HG02588 (cell line): Measurements from ENCODE around the gene TUBGCP6.

Experiments used
- ATAC-seq: cut with Tn5 transposase; IDR thresholded peaks from one replicate; pipeline ENCODE4 v1.9.1; 2021; ENCODE audit warnings: mild to moderate bottlenecking, moderate library complexity; ENCODE audit not compliant: unreplicated experiment

The TUBGCP6 gene

DNA sequence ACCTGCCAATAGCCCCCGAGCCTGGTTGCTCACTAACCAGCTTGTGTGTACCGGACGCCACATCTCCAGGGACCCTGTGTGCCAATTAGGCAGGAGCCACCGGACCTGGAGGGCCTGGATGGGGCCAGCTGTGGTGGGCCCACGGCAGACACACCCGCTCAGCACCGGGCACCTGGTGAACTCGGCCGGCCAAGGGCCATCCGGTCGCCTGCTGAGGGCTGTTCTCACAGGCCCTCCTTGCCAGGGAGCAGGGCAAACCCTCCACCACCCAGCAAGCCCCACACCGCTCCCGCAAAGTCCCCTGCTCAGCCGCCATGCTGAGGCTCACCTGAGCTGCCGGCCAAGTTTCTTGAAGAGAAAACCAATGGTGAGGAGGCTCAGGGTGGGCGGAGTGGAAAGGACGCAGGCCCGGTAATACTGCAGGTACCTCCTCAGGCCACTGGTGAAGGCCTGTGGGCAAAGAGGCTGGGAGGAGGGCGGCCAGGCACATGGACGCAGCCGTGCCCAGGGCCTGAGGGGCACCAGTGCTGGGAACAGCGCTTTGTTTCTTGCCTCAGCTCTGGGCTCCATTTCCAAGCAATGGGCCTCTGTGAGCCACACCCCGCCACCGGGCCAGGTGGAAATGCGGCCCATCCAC, 17.1 kb downstream of the TUBGCP6 start:
- ATAC-seq, result no peak

DNA sequence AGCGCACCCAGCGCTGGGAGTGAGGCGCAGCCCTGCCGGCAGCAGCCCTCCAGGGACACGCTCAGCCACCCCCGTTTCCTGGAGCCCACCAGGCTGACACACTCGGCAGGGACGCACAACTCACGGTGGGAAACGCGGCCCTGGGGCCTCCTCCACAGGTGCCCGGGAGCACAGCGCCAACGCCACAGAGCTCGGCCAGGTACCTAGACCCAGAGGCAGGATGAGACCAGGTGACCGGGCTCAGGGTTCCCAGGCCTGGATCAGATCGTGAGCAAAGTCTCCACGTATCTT, 18.0 kb downstream of the TUBGCP6 start:
- no peak for ATAC-seq

DNA sequence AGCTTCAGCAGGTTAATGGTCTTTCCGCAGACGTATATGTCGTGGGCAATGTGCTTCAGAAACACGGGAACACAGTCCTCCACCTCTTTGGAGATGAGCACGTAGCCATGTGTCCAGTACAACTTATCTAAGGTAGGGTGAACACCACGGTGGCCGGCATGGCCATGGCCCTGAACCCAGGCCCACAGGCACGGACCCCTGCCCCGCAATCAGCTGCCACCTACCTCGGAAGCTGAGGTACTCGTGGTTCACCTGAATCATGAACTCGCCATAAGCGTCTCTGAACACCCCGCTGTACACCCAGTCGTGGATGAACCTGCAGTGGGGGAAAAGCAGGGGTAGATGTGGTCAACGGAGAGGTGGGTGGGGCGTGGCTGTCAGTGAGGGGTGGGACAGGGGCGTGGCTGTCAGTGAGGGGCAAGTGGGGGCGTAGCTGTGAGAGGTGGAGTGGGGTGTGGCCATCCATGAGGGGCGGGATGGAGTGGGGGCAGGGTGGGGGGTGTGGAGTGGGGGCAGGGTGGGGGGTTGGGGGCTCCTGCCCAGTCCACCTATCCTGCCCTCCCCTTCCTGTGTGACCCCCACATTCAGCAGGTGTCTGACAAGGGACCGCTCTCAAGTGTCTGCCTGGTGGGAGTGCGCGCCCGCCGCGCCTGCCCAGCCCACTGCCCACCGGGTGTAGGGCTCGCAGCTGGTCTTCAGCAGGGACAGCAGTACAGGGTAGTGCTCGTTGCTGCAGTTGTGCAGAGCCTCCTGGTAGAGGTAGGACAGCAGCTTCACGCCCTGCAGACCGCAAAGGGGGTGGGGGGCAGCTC, 18.6 kb downstream of the TUBGCP6 start:
- no peak for ATAC-seq

DNA sequence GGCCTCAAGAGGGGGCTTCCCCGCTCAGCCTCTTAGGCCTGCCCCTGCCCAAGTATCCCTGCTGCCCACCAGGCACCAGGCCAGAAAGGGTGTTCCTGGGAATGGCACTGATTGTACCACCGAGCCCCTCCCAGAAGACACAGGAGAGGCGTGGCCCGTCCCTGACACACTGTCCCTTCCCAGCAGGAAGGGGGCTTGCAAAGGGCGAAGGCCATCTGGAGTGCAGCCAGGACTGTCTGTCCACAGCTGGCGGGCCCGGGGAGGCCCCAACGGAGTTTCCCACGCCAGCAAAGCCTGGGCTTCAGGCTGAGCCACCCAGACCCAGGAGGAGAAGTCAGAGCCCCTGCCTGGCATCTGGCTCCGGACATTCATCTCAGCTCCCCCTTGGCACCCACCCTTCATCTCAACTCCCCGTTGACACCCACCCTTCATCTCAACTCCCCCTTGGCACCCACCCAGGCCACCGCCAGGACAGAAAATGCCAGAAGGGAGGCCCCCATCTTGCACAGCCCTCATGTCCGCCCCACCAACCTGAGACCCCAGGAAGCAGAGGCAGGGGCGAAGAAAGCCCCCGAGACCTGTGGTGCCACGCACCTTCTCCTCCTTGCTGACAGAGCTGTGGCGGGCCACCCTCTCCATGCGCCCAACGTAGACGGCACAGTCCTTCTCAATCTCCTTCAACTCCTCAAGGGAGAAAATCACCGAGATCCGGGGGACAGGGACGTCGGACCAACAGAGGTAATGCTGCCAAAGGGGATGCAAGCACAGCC, 19.4 kb downstream of the TUBGCP6 start:
- no peak for ATAC-seq

DNA sequence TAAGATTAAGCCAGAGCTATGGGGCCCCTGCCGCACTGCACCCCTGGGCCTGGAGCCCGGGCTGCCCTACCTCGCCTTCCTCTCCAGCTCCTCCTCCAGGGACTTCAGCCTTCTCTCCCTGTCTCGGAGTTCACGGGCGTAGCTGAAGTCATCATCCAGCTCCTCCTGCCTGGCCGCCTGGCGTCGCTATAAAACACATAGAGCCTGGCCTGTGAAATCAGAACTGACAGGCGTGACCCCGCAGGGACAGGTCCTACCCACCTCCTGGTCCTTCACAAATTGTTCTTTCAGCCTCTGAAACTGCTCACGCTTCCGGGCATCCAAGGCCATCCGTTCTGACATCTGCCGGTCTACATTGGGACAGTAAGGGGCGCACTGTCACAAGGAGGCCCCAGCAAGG, 20.8 kb downstream of the TUBGCP6 start:
- ATAC-seq, result no peak

DNA sequence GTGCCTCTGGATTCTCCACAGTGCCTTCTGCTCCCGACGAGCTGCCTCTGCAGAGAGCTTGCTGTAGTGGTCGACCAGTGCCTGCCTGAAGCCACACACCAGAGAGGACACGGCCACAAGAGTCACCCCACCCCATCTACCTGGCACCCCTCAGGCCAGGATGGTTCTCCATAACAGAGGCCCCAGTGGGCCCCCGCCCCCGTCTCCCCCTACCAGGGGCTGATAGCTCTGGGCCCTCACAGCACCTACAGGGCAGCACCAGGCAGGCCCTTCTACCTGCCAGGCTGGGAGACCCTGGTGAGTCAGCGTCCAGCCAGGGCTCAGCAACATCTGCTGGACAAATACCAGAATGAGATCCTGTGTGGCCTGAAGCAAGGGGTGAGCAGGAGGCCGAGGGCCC, 22.3 kb downstream of the TUBGCP6 start:
- ATAC-seq, result no peak

DNA sequence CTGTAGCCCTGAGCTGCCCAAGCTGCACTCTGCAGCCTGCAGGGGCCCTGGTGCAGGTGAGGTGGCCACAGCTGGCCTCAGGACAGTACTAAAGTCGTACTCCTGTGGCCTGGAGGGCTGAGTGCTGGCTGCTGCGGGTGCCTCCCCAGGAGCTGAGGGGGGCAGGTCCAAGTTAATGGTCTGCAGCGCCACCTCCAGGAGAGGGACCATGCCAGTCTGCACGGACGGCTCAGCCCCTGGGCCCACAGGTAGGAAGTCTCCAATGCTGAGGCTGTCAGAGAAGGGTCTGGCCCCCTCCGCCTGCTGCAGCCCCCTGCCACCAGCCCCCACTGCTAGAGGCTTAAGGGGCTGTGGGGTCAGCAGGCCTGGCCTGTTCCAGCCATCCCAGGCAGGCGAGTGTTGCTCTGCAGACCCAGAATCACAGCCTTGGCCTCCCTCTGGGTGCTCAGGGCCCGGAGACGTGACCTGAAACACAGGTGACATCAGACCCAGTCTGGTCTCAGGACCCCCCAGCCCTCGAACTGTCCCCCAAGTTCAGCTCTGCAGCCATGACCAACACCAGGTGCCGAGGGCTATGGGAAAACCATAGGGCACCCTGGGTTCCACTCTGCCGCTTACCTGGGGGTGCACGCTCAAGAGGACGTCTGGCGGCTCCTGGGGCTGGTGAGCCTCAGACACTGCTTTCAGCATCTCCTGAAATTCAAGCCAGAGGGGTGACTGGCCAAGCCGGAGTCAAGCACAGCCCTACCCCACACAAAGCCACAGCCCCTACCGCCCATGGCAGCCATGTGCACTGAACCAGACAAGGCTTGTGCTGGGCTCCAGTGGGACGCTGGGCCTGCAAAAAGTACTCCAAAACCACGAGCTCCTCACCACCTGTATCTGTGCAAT, 23.2 kb downstream of the TUBGCP6 start:
- ATAC-seq, result no peak

DNA sequence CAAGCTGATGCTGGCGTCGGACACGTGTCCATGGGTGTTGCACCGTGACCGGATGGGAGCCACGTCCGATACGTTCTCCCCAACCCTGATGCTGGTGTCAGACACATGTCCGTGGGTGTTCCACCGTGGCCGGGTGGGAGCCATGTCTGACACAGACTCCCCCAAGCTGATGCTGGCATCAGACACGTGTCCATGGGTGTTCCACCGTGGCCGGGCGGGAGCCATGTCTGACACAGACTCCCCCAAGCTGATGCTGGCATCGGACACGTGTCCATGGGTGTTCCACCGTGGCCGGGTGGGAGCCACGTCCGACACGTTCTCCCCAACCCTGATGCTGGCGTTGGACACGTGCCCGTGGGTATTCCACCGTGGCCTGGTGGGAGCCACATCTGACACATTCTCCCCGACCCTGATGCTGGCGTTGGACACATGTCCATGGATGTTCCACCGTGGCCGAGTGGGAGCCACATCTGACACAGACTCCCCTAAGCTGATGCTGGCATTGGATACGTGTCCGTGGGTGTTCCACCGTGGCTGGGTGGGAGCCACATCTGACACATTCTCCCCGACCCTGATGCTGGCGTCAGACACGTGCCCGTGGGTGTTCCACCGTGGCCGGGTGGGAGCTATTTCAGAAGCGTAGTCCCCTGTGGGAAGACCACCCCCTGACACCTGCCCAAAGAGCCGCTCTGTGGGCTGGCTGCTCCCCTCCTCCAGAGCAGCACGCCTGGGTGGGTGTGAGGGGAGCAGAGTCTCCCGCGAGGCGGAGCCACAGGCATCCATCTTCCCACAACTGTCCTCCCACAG, 24.0 kb downstream of the TUBGCP6 start:
- ATAC-seq, result no peak

DNA sequence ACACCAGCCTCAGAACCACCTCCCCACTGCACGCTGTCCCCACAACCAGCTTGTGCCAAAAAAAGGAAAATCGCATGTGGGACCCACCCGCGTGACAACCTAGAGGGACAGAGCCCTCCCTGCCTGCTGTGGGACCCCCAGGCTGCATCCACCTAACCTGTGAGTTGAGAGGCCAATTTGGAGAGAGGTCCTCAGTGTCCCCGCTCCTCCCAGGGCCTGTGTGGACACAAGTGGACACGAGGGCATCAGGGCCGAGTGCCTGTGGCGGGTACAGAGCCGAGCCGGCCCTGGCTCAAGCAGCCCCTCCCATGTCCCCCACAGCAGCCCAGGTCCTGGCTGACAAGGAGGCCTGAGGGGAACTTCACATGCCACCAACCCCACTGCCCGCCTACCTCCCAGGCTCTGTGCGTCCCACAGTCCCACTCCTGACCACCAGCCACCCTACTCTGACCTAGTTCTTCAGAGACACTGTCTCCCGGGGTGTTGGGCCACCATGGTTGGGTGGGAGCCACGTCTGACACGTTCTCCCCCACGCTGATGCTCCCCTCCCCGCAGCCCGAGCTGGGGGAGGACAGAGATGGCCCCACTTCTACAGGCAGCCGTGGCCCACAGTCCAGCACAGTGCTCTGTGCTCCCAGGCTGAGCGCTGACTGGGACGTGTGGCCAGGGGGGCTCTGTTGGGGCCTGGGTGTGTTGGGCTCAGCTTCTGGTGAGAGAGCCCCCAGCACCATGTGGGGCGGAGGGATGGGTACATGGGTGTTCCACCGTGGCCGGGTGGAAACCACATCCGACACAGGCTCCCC, 24.8 kb downstream of the TUBGCP6 start:
- no peak for ATAC-seq

DNA sequence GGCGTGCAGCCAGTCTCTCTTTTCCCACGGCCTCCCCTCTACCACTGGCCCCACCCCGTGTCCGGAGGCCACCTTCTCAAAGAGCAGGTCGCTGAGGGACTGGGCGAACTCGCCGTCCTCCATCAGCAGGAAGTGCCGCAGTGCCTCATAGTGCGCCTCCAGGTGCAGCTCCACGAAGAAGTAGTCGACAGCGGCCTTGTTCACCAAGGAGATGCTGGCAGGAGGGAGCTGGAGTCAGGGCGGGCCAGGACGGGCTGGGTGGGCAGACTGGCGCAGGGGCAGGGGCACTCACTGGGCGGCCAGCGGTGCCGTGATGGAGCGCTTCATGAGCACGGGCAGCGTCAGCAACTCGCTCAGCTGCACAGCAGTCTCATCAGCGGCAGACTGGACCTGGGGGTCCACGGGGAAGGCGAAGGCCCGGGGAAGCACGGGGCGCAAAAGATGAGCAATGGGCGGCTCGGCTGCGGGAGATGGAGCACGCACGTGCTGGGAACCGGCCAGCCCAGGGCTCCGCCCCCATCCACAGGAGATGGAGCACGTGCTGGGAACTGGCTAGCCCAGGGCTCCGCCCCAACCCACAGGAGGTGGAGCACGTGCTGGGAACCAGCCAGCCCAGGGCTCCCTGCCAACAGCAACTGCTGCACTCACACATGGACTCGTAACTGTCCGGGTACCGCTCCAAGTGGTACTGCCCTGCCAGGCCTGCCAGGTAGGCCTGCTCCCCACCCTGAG, 25.7 kb downstream of the TUBGCP6 start:
- ATAC-seq, result no peak

DNA sequence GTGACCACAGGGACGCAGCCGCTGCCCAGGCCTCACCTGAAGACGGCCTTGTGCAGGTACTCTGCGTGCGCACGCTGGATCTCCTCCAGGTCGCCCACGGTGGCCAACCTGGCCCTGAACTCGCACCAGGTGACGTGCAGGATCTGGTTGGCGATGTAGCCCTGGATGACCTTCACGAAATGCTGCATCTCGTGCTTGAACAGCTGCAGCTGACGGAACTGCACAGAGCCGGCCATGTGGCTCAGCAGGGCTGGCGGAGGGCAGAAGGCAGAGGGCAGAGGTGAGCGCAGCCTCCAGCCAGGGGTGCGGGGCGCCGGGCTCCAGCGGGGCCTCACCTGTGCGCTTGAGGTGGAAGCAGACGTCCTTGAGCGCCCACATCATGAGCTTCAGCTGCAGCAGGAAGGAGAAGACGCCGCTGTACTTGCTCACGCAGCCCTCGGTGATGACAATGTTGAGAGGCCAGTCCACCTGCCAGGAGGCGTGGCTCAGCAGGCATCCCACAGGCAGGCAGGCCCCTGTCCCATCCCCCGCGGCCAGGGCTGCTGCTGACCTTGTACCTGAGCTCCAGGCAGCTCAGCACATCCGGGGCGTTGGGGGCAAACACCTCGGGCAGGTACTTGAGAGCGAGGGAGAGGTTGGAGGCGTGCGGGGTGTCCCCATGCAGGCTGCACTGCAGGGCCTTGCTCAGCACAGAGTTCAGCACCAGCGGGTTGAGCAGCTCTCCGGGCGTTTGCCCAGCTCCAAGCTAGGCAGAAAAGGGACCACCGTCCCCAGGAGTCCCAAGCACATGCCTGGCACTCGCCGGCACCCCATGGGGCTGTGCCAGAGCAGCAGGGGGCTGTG, 26.4 kb downstream of the TUBGCP6 start:
- ATAC-seq, result no peak

DNA sequence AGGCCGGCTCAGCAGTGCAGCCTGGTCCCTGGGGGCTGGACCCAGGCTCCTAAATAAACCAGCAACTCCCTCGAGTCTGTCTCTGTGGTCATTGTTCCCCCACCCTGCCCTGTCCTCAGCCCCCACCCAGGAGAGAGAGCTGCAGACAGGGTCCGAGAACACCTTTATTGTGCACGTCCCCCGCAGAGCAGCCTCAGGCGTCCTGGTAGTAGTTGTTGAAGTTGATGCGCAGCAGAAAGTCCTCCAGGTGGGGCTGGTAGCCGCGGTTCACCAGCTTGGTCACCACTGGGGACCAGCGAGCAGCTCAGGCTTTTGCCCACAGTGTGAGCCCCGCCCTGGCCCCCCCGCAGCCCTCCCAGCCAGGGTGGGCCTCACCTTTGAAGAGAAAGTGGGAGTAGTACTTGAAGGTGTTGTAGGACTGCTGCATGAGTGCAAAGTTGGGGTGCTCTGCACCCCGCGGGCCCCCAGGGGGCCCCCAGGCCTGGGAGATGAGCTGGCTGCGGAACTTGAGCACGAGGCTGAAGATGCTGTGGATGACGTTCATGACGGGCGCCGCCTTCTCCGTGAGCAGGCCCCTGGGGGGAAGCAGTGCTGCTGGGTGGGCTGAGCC, 27.2 kb downstream of the TUBGCP6 start:
- ATAC-seq, result no peak

DNA sequence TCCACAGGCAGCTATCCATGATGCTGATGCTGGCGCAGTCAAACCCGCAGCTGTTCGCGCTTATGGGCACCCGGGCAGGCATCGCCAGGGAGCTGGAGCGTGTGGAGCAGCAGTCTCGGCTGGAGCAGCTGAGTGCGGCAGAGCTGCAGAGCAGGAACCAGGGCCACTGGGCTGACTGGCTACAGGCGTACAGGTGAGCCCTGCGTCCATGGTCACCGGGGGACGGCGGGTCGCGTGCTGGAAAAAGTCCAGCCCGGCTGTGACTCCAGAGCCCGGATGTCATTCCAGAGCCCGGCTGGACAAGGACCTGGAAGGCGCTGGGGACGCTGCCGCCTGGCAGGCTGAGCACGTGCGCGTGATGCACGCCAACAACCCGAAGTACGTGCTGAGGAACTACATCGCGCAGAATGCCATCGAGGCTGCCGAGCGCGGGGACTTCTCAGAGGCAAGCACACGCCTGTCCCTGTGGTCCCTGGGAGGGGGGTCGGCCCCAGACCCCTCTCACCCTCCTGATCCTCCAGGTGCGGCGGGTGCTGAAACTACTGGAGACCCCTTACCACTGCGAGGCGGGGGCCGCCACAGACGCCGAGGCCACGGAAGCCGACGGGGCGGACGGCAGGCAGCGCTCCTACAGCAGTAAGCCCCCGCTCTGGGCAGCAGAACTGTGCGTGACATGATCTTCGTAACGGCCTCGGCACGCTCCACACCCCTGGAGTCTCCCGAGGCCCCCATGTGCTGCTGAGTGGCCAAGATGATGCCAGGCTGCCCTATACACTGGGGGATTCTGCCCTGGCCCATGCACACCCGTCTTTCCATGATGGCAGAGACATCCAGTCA, 27.9 kb downstream of the TUBGCP6 start:
- ATAC-seq, result no peak

DNA sequence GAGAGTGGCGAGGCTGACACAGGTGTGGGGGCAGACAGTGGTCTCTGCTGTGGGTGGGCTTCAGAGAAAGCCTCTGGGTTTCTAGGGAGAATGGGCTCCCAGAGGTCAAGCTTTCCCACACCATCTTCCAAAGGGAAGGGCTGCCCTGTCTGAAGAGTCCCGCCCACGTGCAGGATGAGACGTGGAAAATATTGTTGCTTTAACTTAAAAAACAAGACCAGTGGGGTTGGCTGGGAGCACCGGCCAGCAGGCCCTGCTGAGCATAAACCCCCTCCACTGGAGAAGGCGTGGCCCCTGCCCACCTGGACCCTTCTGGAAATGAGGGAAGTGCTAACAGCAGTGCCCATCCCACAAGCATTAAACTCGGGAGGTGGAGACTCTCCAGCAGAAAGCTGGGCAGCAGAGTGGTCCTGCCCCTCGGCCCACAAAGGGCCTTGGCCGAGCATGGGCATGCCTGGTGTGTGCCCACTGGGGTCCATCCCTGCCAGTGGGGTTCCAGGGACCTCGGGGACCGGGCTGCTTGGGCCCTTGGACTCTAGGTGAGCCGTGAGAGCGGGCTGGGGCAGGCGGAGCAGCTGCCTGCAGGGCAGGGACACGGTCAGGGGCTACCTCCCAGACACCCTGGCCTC, 28.7 kb downstream of the TUBGCP6 start:
- no peak for ATAC-seq

DNA sequence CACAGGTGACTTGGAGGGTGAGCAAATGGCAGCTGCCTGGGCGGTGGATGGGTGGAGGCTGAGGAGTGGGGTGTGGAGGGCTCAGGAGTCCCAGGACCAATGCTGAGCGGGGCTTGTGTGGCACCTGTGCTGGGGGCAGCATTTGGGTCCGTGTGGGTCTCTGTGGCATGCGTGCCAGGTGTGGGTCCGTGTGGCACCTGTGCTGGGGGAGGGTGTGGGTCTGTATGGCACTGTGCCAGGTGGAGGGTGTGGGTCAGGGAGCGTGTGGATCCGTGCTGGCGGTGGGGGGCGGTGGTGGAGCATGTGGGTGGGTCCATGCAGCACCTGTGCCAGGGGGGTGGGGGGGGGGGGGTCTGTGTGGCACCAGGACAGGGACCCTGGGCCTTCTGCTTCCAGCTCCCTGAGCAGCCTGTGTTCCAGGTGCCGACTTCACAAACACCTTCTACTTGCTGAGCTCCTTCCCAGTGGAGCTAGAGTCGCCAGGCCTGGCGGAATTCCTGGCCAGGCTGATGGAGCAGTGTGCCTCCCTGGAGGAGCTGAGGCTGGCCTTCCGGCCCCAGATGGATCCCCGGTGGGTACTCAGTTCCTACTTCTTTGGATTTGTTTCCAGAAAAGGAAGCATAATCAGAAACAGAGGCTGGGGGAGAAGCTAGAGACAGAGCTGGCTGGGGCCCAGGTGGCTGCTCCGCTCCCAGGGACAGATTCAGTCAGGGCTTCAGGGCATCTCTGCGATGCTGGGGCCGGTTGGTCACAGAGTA, 29.3 kb downstream of the TUBGCP6 start:
- no peak for ATAC-seq
